GM18520 (cell line): ENCODE data around the gene UQCRH.
A peak's percentile ranks its signal among the peaks of the same experiment; 100 is the strongest.
"Not testable (repeated sequence)": the region's sequence is repeated elsewhere in the genome, so short reads cannot be mapped to it uniquely, and the experiment has no call there.

Source experiments
- ATAC-seq: cut with Tn5 transposase; IDR thresholded peaks from one replicate; pipeline ENCODE4 v1.9.1; 2021; ENCODE audit not compliant: unreplicated experiment

UQCRH gene

GRCh38 chr1:46331786-46332540 lies 28.5 kb downstream of the UQCRH start:
- ATAC-seq: not testable (repeated sequence)

- no peak for ATAC-seq
Measured at GRCh38 chr1:46333300-46334029, 30.0 kb downstream of the UQCRH start.

GRCh38 chr1:46334030-46334384 lies 30.5 kb downstream of the UQCRH start:
- ATAC-seq: no peak

- no peak for ATAC-seq
Measured at GRCh38 chr1:46335081-46335480, 31.6 kb downstream of the UQCRH start.

GRCh38 chr1:46337409-46337808 lies 33.9 kb downstream of the UQCRH start:
- ATAC-seq: not testable (repeated sequence)

- ATAC-seq: peak; percentile 80
Measured at GRCh38 chr1:46340404-46341221, 37.1 kb downstream of the UQCRH start, which contains the start of gene NSUN4. Gene NSUN4, plus strand, starts transcription at chr1:46340807. Its CDS starts 20 bp downstream, at chr1:46340827.

- no peak for ATAC-seq
Measured at GRCh38 chr1:46341222-46342083, 38.0 kb downstream of the UQCRH start.

- ATAC-seq: no peak
Measured at GRCh38 chr1:46342084-46342656, 38.7 kb downstream of the UQCRH start.

GRCh38 chr1:46342677-46343350 lies 39.3 kb downstream of the UQCRH start:
- no peak for ATAC-seq

- no peak for ATAC-seq
Measured at GRCh38 chr1:46343351-46343695, 39.8 kb downstream of the UQCRH start.

GRCh38 chr1:46343705-46344104 lies 40.2 kb downstream of the UQCRH start:
- ATAC-seq: no peak

- no peak for ATAC-seq
Measured at GRCh38 chr1:46344481-46344880, 41.0 kb downstream of the UQCRH start.

GRCh38 chr1:46345281-46345680 lies 41.8 kb downstream of the UQCRH start:
- ATAC-seq: no peak

GRCh38 chr1:46352363-46352762 lies 48.9 kb downstream of the UQCRH start:
- no peak for ATAC-seq

GRCh38 chr1:46355920-46356319 lies 52.4 kb downstream of the UQCRH start:
- not testable (repeated sequence) for ATAC-seq

GRCh38 chr1:46362158-46362557 lies 58.7 kb downstream of the UQCRH start:
- no peak for ATAC-seq

- no peak for ATAC-seq
Measured at GRCh38 chr1:46363121-46363520, 59.6 kb downstream of the UQCRH start.

GRCh38 chr1:46364612-46365011 lies 61.1 kb downstream of the UQCRH start:
- no peak for ATAC-seq

- not testable (repeated sequence) for ATAC-seq
Measured at GRCh38 chr1:46365796-46366195, 62.3 kb downstream of the UQCRH start.
